ENCODE results near the gene SYNE1.

SYNE1 gene

GRCh38 chr6:152180601-152181000 is 456.6 kb downstream of the SYNE1 start:
- no peak overlapping the region for H3K4me3 ChIP-seq (ENCODE audit: low read depth, low read length)
- TF ChIP-seq, protein P1, sequence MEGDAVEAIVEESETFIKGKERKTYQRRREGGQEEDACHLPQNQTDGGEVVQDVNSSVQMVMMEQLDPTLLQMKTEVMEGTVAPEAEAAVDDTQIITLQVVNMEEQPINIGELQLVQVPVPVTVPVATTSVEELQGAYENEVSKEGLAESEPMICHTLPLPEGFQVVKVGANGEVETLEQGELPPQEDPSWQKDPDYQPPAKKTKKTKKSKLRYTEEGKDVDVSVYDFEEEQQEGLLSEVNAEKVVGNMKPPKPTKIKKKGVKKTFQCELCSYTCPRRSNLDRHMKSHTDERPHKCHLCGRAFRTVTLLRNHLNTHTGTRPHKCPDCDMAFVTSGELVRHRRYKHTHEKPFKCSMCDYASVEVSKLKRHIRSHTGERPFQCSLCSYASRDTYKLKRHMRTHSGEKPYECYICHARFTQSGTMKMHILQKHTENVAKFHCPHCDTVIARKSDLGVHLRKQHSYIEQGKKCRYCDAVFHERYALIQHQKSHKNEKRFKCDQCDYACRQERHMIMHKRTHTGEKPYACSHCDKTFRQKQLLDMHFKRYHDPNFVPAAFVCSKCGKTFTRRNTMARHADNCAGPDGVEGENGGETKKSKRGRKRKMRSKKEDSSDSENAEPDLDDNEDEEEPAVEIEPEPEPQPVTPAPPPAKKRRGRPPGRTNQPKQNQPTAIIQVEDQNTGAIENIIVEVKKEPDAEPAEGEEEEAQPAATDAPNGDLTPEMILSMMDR (conservative IDR thresholded peaks at IDR 0.05; ENCODE audit: low read depth, low read length), result no peak
- DNase-seq (ENCODE audit: low read depth), result no peak

GRCh38 chr6:152176268-152176667 is 460.9 kb downstream of the SYNE1 start:
- TF ChIP-seq, protein P1 (conservative IDR thresholded peaks at IDR 0.05; ENCODE audit: low read depth, low read length), result no peak
- no peak overlapping the region for H3K4me3 ChIP-seq (ENCODE audit: low read depth, low read length)
- DNase-seq (ENCODE audit: low read depth), result no peak

DNA sequence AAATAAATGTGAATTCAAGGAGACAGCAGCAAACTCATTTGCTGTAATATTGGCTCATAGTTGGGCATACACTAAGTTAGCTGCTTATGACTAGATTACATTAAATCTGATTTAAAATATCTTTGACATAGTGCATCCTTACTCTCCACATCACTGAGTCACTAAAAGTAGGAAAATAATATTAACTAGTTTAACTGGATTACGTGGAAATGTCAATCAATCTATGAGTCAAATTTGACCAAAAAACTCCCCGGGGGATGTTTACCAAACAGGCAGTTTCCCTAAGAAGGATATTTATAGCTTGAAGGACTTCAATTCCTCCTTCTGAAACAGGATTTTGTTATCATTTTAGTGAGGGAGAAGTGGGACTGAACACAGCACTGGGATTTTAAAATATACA is 463.2 kb downstream of the SYNE1 start:
- TF ChIP-seq, protein P1 (conservative IDR thresholded peaks at IDR 0.05; ENCODE audit: low read depth, low read length), result no peak
- no peak overlapping the region for H3K4me3 ChIP-seq (ENCODE audit: low read depth, low read length)
- DNase-seq (ENCODE audit: low read depth), result no peak

- no peak overlapping the region for H3K4me3 ChIP-seq (ENCODE audit: low read depth, low read length)
- TF ChIP-seq, protein P1 (conservative IDR thresholded peaks at IDR 0.05; ENCODE audit: low read depth, low read length), result no peak
- DNase-seq (ENCODE audit: low read depth), result peak; percentile 23
Observed at GRCh38 chr6:152173321-152173720, 463.8 kb downstream of the SYNE1 start.

- no peak overlapping the region for H3K4me3 ChIP-seq (ENCODE audit: low read depth, low read length)
- TF ChIP-seq, protein P1 (conservative IDR thresholded peaks at IDR 0.05; ENCODE audit: low read depth, low read length), result no peak
- peak; percentile 84 for DNase-seq (ENCODE audit: low read depth)
Observed at GRCh38 chr6:152170702-152171667, 466.2 kb downstream of the SYNE1 start.

DNA sequence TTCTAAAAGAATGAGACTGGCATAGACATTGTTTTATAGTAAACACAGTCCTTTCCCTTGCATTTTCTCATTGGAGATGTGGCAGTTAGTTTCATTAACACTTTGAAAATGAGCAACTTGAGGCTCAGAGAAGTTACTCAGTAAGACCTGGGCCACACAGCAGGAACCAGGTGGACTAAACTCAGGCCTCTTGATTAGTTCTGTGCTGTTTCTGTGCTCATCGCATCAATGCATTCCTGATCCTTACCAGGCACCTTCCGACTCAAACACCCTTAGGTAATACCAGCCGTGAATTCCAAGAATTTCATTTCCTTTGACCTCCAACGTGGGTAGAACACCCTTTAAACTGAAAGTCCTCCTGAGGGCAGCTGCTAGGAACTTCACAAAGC is 466.9 kb downstream of the SYNE1 start:
- H3K4me3 ChIP-seq (ENCODE audit: low read depth, low read length), result no peak overlapping the region
- TF ChIP-seq, protein P1 (conservative IDR thresholded peaks at IDR 0.05; ENCODE audit: low read depth, low read length), result no peak
- DNase-seq (ENCODE audit: low read depth), result no peak

Measured in choroid plexus epithelial cell (primary cell).